Mesenchymal stem cell (in vitro differentiated cells and primary cell): ENCODE results near the gene SLPI.

Experiments used
- DNase-seq: peaks from one replicate; pipeline ENCODE4 v3.0.0-alpha.2; 2013
- H2AFZ ChIP-seq: one replicate; pipeline ENCODE4 v1.6.1; 2013; ENCODE audit warnings: low read depth, mild to moderate bottlenecking, control low read depth, inconsistent platforms, low read length, moderate library complexity
- H2AK5ac ChIP-seq: 2 replicates; pipeline ENCODE4 v1.6.1; 2013; ENCODE audit warnings: low read length, moderate library complexity, mild to moderate bottlenecking, inconsistent platforms; ENCODE audit not compliant: severe bottlenecking
- H2BK120ac ChIP-seq: one replicate; pipeline ENCODE4 v1.6.1; 2013; ENCODE audit warnings: low read depth, mild to moderate bottlenecking, inconsistent platforms, low read length, moderate library complexity
- H2BK12ac ChIP-seq, 2 experiments: one replicate each; pipeline ENCODE4 v1.6.1; 2013; ENCODE audit warnings: inconsistent platforms in 2 of 2, low read length in 2 of 2, mild to moderate bottlenecking in 2 of 2, moderate library complexity in 2 of 2, control low read depth in 1 of 2
- H2BK15ac ChIP-seq: one replicate; pipeline ENCODE4 v1.6.1; 2013; ENCODE audit warnings: mild to moderate bottlenecking, low read depth, inconsistent platforms; ENCODE audit not compliant: poor library complexity, severe bottlenecking
- H2BK5ac ChIP-seq: 2 replicates; pipeline ENCODE4 v1.6.1; 2013; ENCODE audit warnings: low read depth, mild to moderate bottlenecking, low read length, control low read depth, inconsistent platforms; ENCODE audit not compliant: poor library complexity, severe bottlenecking
- H3K14ac ChIP-seq, 2 experiments: one replicate each; pipeline ENCODE4 v1.6.1; 2013; ENCODE audit warnings: inconsistent platforms in 2 of 2, low read length in 2 of 2, control low read depth in 1 of 2, mild to moderate bottlenecking in 1 of 2, moderate library complexity in 1 of 2
- H3K18ac ChIP-seq, 2 experiments: one replicate each; pipeline ENCODE4 v1.6.1; 2013; ENCODE audit warnings: inconsistent platforms in 2 of 2, low read length in 2 of 2, control low read depth in 1 of 2, low read depth in 1 of 2, mild to moderate bottlenecking in 1 of 2
- H3K23ac ChIP-seq, 2 experiments: one replicate each; pipeline ENCODE4 v1.6.1; 2013; ENCODE audit warnings: inconsistent platforms in 2 of 2, low read length in 2 of 2, mild to moderate bottlenecking in 2 of 2, moderate library complexity in 2 of 2, control low read depth in 1 of 2
- H3K27ac ChIP-seq: 2 replicates; pipeline ENCODE4 v1.5.1; 2013; ENCODE audit warnings: mild to moderate bottlenecking, moderate library complexity, low read length, control low read depth, inconsistent platforms; ENCODE audit not compliant: poor library complexity, severe bottlenecking
- H3K27me3 ChIP-seq, 2 experiments: 2 replicates each; pipeline versions ENCODE4 v1.6.1 to v1.7.0; 2013; ENCODE audit warnings: low read length in 2 of 2, mild to moderate bottlenecking in 2 of 2, moderate library complexity in 2 of 2, control low read depth in 1 of 2, inconsistent platforms in 1 of 2; ENCODE audit not compliant: control insufficient read depth in 1 of 2, insufficient read depth in 1 of 2
- H3K36me3 ChIP-seq, 2 experiments: 2 replicates each; pipeline versions ENCODE4 v1.6.1 to v1.7.0; 2013; ENCODE audit warnings: low read length in 2 of 2, control low read depth in 1 of 2, inconsistent platforms in 1 of 2, low read depth in 1 of 2, mild to moderate bottlenecking in 1 of 2; ENCODE audit not compliant: insufficient read depth in 2 of 2, control insufficient read depth in 1 of 2
- H3K4ac ChIP-seq, 2 experiments: one replicate each; pipeline ENCODE4 v1.6.1; 2013; ENCODE audit warnings: inconsistent platforms in 2 of 2, low read length in 2 of 2, mild to moderate bottlenecking in 2 of 2, moderate library complexity in 2 of 2, control low read depth in 1 of 2, low read depth in 1 of 2
- H3K4me1 ChIP-seq: 2 replicates; pipeline ENCODE4 v1.6.1; 2013; ENCODE audit warnings: low read depth, low read length, control low read depth; ENCODE audit not compliant: control insufficient read depth, insufficient read depth
- H3K4me2 ChIP-seq: 2 replicates; pipeline ENCODE4 v1.6.1; 2013; ENCODE audit warnings: low read length, mild to moderate bottlenecking, inconsistent platforms; ENCODE audit not compliant: poor library complexity, severe bottlenecking
- H3K4me3 ChIP-seq, 2 experiments: 2 replicates each; pipeline versions ENCODE4 v1.5.1 to v1.7.0; 2013; ENCODE audit warnings: low read length in 2 of 2, mild to moderate bottlenecking in 2 of 2, control low read depth in 1 of 2, low read depth in 1 of 2; ENCODE audit not compliant: insufficient read depth in 1 of 2
- H3K79me1 ChIP-seq: replicated peaks from 2 replicates; pipeline ENCODE4 v1.6.1; 2013; ENCODE audit warnings: mild to moderate bottlenecking, control low read depth, low read length, inconsistent platforms; ENCODE audit not compliant: poor library complexity, severe bottlenecking
- H3K9ac ChIP-seq: 2 replicates; pipeline ENCODE4 v1.7.0; 2013; ENCODE audit warnings: mild to moderate bottlenecking, low read length, moderate library complexity
- H3K9me3 ChIP-seq: 2 replicates; pipeline ENCODE4 v1.7.0; 2013; ENCODE audit warnings: mild to moderate bottlenecking, low read length; ENCODE audit not compliant: control insufficient read depth
- H4K8ac ChIP-seq: one replicate; pipeline ENCODE4 v1.6.1; 2013; ENCODE audit warnings: inconsistent platforms, mild to moderate bottlenecking, low read length, moderate library complexity
- H4K91ac ChIP-seq: one replicate; pipeline ENCODE4 v1.6.1; 2013; ENCODE audit warnings: mild to moderate bottlenecking, low read length, inconsistent platforms
- WGBS: methylation state at CpG from one replicate; pipeline ENCODE4 v1.1.7; 2013; ENCODE audit warnings: mixed read lengths; 5-methylcytosine and 5-hydroxymethylcytosine counted together

Gene SLPI

DNA sequence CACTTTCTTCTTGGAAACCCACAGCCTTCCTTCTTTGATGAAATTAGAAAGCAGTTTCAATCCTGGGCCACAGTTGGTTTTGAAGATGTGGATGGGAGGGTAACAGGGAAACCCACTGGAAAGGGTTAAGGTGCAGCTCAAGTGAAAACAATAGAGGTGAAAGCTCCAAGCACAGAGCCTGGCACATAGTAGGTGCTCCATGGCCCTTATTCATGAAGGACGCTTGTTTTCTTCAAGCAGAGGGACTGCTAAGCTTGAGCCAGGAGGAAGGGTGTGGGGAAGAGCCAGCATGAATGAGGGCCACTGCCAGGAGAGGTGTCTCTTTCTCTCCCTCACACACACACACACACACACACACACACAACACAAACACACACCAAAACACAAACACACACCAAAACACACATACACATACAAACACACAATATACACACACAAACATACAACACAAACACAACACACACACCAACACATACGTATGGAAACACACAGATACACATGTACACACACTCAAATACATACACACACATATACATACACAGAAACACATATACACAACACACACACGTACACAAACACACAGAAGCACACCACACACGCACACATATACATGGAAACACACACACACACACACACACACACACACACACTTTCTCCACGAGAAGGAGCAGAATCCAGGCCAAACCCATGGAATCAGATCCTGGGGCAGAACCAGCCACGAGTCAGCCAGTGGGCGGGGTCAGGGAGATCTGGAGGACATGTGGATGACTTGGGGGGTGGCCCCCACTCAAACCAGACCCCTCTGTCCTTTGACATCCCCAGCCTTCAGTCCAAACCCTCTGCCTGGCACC, 28.6 kb upstream of the SLPI start:
- Histone ChIP-seq H3K4ac (no peak overlapping the region), H3K14ac (no peak overlapping the region), H2BK12ac (no peak overlapping the region), H3K27me3 (peaks cover 6 to 33% of the 10 kb centered on the region in 2 experiments), H3K36me3 (no peaks in the 10 kb centered on the region), H3K79me1 (no peaks in the 10 kb centered on the region), H3K9ac (no peak overlapping the region), H4K91ac (no peak overlapping the region), H3K4me3 (no peak overlapping the region), H2AFZ (no peak overlapping the region), H2BK15ac (no peak overlapping the region), H3K27ac (no peak overlapping the region), H2AK5ac (no peak overlapping the region), H2BK5ac (no peak overlapping the region), H2BK120ac (no peak overlapping the region), H3K18ac (no peak overlapping the region), H4K8ac (no peak overlapping the region), H3K23ac (no peak overlapping the region), H3K4me1 (no peaks in the 10 kb centered on the region), H3K9me3 (no peaks in the 10 kb centered on the region), H3K4me2 (no peak overlapping the region)
- 59% methylated on average over 5 of the region's 7 CpGs for WGBS
- DNase-seq: no peak

DNA sequence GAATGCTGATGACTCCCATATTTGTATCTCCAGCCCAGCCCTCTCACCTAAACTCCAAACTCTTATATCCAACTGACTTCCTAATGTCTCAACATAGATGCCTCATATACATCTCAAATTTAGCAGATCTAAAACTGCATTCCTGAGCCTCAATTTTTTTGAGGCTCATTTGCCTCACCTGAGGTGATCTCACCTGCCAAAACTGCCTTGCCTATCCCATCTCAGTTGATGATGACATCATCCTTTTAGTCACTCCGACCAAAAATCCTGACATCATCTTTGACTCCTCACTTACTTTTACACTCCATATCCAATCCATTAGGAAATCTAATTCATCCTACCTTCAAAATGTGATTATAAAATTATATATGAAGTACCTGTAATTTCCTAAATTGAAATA, 25.6 kb upstream of the SLPI start:
- Histone ChIP-seq H4K91ac (no peak overlapping the region), H3K14ac (no peak overlapping the region), H2AFZ (no peak overlapping the region), H2AK5ac (no peak overlapping the region), H3K4ac (no peak overlapping the region), H3K36me3 (no peaks in the 10 kb centered on the region), H3K79me1 (no peaks in the 10 kb centered on the region), H3K4me3 (no peak overlapping the region), H3K23ac (no peak overlapping the region), H2BK15ac (no peak overlapping the region), H3K9ac (no peak overlapping the region), H3K9me3 (peaks cover 2% of the 10 kb centered on the region), H3K27ac (no peak overlapping the region), H4K8ac (no peak overlapping the region), H3K27me3 (peaks cover 11 to 24% of the 10 kb centered on the region in 2 experiments), H3K4me2 (no peak overlapping the region), H2BK12ac (no peak overlapping the region), H2BK5ac (no peak overlapping the region), H2BK120ac (no peak overlapping the region), H3K18ac (no peak overlapping the region), H3K4me1 (no peaks in the 10 kb centered on the region)
- 73% methylated on average over 1 of the region's 1 CpG for WGBS
- DNase-seq: no peak

DNA sequence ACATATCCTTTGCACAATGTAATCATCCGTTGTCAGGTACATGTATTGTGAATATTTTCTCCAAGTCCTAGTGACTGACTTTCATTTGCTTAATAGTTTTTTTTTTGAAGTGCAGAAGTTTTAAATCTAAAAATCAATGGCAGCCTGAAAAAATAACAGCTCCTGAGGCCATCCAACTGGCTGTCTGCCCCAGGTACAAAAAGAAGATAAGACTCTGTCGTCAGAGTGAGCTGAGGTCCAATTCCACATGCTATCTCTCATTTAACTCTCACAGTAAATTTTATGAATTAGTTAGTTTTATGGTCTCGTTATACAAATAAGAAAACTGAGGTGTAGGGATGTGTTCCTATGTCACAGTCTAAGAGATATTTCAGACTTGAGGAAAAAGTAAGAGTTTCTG, 21.0 kb upstream of the SLPI start:
- H2BK15ac ChIP-seq: no peak overlapping the region
- no peak overlapping the region for H3K14ac ChIP-seq
- H3K79me1 ChIP-seq: no peaks in the 10 kb centered on the region

DNA sequence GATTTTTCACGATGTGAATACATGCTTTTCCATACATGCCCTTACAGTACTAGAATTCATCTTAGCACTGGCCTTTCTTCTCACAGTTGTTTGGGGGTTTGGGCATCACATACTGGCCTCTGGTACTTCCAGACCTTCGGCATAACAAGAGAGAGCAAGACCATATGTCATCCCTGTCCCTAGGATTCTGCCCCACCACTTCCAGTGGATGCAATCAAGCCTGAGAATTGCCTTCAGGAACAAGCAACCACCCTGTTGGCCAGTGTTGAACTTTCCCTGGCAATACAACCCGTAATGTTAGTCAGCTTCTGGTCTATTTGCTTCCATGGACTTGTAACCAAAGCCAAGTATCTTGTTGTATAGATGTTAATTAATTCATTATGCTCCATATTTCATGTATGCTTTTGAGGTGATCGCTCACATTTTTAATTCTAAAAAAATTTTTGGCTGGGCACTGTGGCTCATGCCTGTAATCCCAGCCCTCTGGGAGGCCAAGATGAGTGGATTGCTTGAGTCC, 15.4 kb upstream of the SLPI start:
- H3K9ac ChIP-seq: no peak overlapping the region
- H3K4me1 ChIP-seq: no peaks in the 10 kb centered on the region
- H2BK12ac ChIP-seq: no peak overlapping the region
- no peaks in the 10 kb centered on the region for H3K79me1 ChIP-seq
- H3K23ac ChIP-seq: no peak overlapping the region
- no peak overlapping the region for H3K14ac ChIP-seq
- DNase-seq: no peak
- no peak overlapping the region for H2BK120ac ChIP-seq
- no peak overlapping the region for H4K91ac ChIP-seq
- no peak overlapping the region for H4K8ac ChIP-seq
- no peak overlapping the region for H3K4ac ChIP-seq
- peaks cover 33 to 35% of the 10 kb centered on the region in 2 experiments for H3K27me3 ChIP-seq
- H3K36me3 ChIP-seq: no peaks in the 10 kb centered on the region
- H2BK5ac ChIP-seq: no peak overlapping the region
- no peak overlapping the region for H2BK15ac ChIP-seq
- H3K4me2 ChIP-seq: no peak overlapping the region
- H3K18ac ChIP-seq: no peak overlapping the region
- WGBS: 78% methylated on average over 3 of the region's 4 CpGs
- no peak overlapping the region for H3K4me3 ChIP-seq
- H3K27ac ChIP-seq: no peak overlapping the region
- H2AFZ ChIP-seq: no peak overlapping the region
- no peaks in the 10 kb centered on the region for H3K9me3 ChIP-seq
- no peak overlapping the region for H2AK5ac ChIP-seq

More for the DNA sequence above, 21.0 kb upstream of the SLPI start:
- H4K8ac ChIP-seq: no peak overlapping the region
- H2BK120ac ChIP-seq: no peak overlapping the region
- no peak overlapping the region for H3K4me2 ChIP-seq
- H2AFZ ChIP-seq: no peak overlapping the region
- no peak overlapping the region for H4K91ac ChIP-seq
- no peak overlapping the region for H2BK5ac ChIP-seq
- H3K36me3 ChIP-seq: no peaks in the 10 kb centered on the region
- H3K9ac ChIP-seq: no peak overlapping the region
- no peak overlapping the region for H3K18ac ChIP-seq
- H3K23ac ChIP-seq: no peak overlapping the region
- H3K27ac ChIP-seq: no peak overlapping the region
- H3K4ac ChIP-seq: no peak overlapping the region
- H3K4me1 ChIP-seq: no peaks in the 10 kb centered on the region
- no peak for DNase-seq
- 86% methylated on average over 2 of the region's 3 CpGs for WGBS
- H3K4me3 ChIP-seq: no peak overlapping the region
- H2AK5ac ChIP-seq: no peak overlapping the region
- H3K27me3 ChIP-seq: peaks cover 28 to 41% of the 10 kb centered on the region in 2 experiments
- H2BK12ac ChIP-seq: no peak overlapping the region
- peaks cover 2% of the 10 kb centered on the region for H3K9me3 ChIP-seq
